GM12892 (cell line): ENCODE results near the gene TMEM14B. TPM values are rescaled to one million over a fixed set of nuclear protein-coding genes. Genes with fewer than 3 reads are reported as not detected.
"Not testable (repeated sequence)": the region's sequence is repeated elsewhere in the genome, so short reads cannot be mapped to it uniquely, and the experiment has no call there.

Experiments
- DNase-seq: peaks from one replicate; pipeline ENCODE4 v3.0.0; 2011; ENCODE audit not compliant: insufficient read length
- FAIRE-seq: peaks from 2 replicates; lab custom pipeline; 2011; peaks lifted over from hg19 to GRCh38; lab: Jason Lieb, UNC
- POLR2A ChIP-seq: IDR thresholded peaks from 2 replicates; pipeline ENCODE4 v1.6.1; 2011; ENCODE audit warnings: low read depth, low read length, control low read depth
- POLR2AphosphoS5 ChIP-seq: IDR thresholded peaks from 2 replicates; pipeline ENCODE4 v1.6.1; 2011; ENCODE audit warnings: low read depth, low read length, control low read depth
- TAF1 ChIP-seq: IDR thresholded peaks from 2 replicates; pipeline ENCODE4 v1.6.1; 2011; ENCODE audit warnings: low read depth, mild to moderate bottlenecking, control low read depth, low read length, borderline replicate concordance
- polyA plus RNA-seq: library from polyadenylated mRNA; unstranded; fragments of >200 nt; gene quantifications from one replicate; pipeline ENCODE4 v1.2.1, GENCODE V29; 2012; ENCODE audit warnings: missing spikeins, inconsistent platforms; ENCODE audit not compliant: missing spikeins

Gene TMEM14B
- 150 TPM for polyA plus RNA-seq

DNA sequence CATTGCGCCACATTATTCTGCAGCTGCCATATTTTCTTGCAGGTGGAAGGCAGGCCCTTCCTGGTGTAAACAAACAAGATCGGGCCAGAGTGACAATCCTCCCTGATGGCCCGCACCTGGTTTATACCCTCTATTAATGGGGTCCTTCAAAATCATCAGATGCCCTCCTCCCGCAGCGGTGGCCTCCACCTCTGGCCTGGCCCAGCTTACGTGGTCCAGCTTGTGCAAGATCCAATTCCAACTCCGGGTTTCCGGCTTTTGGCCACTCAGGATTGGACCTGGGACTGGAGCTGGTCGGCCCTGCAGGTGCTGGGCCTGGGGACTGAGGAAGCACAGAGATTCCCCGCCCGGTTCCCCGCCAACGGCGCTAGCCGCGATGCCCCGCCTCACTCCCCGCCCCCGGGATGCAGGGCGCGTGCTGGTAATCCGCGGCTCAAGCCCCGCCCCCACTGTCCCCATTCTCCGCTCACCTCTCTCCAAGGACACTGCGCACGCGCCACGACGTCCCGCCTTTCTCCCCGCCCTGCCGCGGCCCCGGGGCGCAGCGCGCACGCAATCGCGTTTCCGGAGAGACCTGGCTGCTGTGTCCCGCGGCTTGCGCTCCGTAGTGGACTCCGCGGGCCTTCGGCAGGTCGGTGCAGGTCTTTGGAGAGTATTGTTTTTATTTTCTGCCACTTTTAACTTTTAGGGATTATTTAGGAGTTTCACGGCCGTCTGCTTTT is at the start of gene TMEM14B:
TMEM14B (plus strand) TSS at position 555 of the 722 bp plus-strand sequence. CDS start 1,441 bp downstream, outside the sequence.
- peak; percentile 98 for FAIRE-seq
- TF ChIP-seq TAF1 (peak; percentile 88), POLR2A (peak; percentile 92), POLR2AphosphoS5 (peak; percentile 90)
- peak; percentile 95 for DNase-seq

DNA sequence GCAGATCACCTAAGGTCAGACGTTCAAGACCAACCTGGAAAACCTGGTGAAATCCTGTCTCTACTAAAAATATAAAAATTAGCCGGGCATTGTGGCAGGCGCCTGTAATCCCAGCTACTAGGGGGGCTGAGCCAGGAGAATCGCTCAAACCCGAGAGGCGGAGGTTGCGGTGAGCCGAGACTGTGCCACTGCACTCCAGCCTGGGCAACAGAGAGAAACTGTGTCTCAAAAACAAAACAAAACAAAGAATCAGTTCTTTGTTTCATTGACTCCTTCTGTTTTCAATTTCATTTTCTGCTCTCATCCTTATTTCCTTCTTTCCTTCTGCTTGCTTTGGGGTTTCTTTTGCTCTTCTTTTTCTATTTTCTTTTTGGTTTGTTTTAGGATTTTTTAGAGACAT is 33.6 kb upstream of the TMEM14B start:
- no peak for DNase-seq
- FAIRE-seq: no peak
- no peak for TF ChIP-seq POLR2A
- TF ChIP-seq TAF1: no peak
- TF ChIP-seq POLR2AphosphoS5: no peak

DNA sequence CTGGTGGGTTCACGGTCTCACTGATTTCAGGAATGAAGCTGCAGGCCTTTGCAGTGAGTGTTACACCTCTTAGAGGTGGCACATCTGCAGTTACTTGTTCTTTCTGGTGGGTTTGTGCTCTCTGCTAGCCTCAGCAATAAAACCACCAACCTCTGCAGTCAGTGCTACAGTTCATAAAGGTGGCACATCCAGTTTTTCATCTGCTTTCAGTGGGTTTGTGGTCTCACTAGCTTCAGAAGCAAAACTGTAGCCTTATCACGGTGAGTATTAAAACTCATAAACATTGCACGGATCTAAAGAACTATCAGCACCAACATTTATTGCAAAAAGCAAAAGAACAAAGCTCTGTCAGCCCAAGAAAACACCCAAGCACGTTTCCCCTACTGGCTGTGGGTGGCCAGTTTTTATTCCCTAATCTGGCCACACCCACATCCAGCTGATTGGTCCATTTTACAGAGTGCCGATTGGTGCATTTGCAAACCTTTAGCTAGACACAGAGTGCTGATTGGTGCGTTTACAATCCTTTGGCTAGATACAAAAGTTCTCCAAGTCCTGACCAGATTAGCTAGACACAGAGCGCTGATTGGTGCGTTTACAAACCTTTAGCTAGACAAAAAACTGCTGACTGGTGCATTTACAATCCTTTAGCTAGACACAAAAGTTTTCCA is 28.2 kb upstream of the TMEM14B start:
- DNase-seq: no peak
- TF ChIP-seq TAF1 (no peak), POLR2A (0 out of 2 replicates have a peak, but pooled peaks have one; percentile 17)
- peak; percentile 5 for FAIRE-seq

DNA sequence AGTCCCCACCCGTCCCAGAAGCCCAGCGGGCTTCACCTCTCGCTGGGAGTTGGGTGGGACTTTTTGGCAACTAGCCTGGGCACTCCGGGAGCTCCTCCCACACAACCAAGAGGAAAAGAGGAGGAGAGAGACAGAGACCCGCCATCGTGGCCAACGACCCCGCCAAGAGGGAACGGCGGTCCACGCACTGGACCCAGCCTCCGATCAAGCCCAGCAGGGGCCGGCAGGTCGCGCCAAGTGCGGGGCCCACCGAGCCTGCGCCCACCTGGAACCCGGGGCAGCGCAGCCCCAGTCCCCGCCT is 27.7 kb upstream of the TMEM14B start:
- no peak for DNase-seq
- TF ChIP-seq POLR2AphosphoS5: no peak
- TF ChIP-seq TAF1: no peak
- TF ChIP-seq POLR2A: no peak
- FAIRE-seq: no peak

DNA sequence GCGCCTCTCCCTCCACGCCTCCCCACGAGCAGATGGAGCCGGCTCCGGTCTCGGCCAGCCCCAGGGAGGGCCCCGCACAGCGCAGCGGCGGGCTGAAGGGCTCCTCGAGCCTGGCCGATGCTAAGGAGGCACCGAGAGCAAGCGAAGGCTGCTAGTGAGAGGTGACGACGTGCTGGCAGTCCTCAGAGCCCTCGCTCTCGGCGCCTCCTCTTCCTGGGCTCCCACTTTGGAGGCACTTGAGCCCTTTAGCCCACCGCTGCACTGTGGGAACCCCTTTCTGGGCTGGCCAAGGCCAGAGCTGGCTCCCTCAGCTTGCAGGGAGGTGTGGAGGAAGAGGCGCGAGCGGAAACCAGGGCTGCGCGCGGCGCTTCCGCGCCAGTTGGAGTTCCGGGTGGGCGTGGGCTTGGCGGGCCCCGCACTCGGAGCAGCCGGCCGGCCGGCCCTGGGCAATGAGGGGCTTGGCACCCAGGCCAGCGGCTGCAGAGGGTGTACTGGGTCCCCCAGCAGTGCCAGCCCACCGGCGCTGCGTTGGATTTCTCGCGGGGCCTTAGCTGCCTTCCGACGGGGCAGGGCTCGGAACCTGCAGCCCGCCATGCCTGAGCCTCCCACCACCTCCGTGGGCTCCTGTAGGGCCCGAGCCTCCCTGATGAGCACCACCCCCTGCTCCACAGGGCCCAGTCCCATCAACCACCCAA is 27.2 kb upstream of the TMEM14B start:
- FAIRE-seq: no peak
- peak; percentile 19 for DNase-seq
- TF ChIP-seq POLR2A (peak; percentile 67; the same call in 1 of the 2 replicates), TAF1 (peak; percentile 55), POLR2AphosphoS5 (peak; percentile 34)

DNA sequence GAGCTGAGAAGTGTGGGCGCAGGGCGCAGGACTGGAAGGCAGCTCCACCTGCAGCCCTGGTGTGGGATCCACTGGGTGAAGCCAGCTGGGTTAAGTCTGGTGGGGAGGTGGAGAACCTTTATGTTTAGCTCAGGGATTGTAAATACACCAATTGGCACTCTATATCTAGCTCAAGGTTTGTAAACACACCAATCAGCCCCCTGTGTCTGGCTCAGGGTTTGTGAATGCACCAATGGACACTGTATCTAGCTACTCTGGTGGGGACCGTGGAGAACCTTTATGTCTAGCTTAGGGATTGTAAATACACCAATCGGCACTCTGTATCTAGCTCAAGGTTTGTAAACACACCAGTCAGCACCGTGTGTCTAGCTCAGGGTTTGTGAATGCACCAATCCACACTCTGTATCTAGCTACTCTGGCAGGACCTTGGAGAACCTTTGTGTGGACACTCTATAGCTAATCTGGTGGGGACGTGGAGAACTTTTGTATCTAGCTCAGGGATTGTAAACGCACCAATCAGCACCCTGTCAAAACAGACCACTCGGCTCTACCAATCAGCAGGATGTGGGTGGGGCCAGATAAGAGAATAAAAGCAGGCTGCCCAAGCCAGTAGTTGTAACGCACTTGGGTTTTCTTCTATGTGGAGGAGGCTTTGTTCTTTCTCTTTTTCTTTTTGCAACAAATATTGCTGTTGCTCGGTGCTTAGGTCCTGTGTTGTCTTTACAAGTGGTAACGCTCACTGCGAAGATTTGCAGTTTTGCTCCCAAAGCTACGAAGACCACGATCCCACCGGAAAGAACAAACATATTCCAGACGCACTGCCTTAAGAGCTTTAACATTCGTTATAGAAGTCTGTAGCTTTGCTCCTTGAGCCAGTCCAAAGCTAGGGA is 26.4 kb upstream of the TMEM14B start:
- not testable (repeated sequence) for DNase-seq, FAIRE-seq

DNA sequence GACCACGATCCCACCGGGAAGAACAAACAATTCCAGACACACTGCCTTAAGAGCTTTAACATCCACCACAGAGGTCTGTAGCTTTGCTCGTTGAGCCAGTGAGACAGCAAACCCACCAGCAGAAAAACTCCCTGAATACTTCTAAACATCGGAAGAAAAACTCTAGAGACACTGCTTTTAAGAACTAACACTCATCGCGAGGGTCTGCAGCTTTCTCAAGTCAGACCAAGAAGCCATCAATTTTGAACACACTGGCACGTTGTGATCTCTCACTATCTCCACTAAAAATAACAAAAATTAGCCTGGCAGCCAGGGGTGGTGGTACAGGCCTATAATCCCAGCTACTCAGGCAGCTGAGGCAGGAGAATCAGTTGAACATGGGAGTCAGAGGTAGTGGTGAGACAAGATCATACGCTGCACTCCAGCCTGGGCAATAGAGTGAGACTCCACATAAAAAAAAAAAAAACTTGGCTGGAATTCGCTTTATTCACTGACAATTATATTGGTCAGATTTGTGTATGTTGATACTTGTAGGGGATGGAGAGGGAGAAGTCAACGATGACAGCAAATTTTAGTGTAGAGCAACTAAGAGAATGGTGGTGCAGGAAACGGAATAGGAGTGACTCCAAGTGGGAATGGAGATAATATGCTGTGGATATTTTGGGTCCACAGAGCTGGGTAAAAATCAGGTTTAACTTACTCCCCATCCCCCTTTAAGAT is 25.6 kb upstream of the TMEM14B start:
- TF ChIP-seq POLR2A (no peak), TAF1 (no peak), POLR2AphosphoS5 (no peak)
- FAIRE-seq (no peak), DNase-seq (no peak)

DNA sequence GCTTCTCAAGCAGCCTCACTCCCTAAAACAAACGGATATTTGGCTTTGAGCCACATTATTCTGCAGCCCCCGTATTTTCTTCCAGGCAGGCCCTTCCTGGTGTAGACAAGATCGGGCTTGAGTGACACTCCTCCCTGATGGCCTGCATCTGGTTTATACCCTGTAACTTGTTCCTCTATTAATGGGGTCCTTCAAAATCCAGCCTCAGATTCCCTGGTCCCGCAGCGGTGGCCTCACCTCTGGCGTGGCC is 25.1 kb upstream of the TMEM14B start:
- DNase-seq: no peak
- no peak for FAIRE-seq
- TF ChIP-seq POLR2A (no peak), POLR2AphosphoS5 (no peak), TAF1 (no peak)

DNA sequence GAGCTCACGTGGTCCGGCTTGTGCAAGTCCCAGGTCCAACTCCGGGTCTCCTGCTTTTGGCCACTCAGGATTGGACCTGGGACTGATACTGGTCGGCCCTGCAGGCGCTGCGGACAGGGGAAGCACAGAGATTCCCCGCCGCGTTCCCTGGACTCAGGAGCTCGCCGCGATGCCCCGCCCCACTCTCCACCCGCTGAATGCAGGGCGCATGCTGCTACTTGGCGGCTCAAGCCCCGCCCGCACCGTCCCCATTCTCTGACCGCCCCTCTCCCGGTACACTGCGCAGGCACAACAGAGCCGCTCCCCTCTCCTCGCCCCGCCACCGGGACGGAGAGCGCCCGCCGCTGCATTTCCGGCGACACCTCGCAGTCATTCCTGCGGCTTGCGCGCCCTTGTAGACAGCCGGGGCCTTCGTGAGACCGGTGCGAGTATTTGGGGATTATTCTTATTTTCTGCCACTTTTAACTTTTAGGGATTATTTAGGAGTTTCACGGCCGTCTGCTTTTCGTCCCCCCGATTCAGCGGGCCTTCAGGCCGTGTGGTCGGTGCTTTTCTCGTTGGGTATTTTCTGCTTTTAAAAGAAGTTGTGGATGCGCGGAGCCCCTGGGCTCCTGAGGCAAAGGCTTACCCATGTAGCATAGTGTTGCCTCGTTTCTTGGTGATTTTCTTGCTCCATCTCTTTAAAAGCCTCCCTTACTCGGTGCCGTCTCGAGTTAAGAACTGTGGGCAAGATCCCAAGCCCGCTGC is 24.6 kb upstream of the TMEM14B start, which contains the start of gene TMEM14C:
TMEM14C (plus strand) TSS at position 251 of the 747 bp plus-strand sequence. CDS start 1,544 bp downstream, outside the sequence.
- FAIRE-seq: peak; percentile 80

DNA sequence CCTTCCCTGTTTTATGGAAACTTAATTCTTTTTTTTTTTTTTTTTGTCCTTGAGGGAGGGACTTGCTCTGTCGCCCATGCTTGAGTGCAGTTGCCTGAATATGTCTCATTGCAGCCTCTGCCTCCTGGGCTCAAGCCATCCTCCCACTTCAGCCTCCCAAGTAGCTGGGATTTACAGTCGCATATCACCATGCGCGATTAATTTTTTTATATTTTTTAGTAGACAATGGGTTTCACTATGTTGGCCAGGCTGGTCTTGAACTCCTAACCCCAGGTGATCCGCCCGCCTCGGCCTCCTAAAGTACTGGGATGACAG is 24.1 kb upstream of the TMEM14B start:
- no peak for TF ChIP-seq TAF1
- no peak for TF ChIP-seq POLR2A
- TF ChIP-seq POLR2AphosphoS5: no peak
- no peak for DNase-seq
- no peak for FAIRE-seq

More for the DNA sequence above, 24.6 kb upstream of the TMEM14B start, which contains the start of gene TMEM14C:
- DNase-seq: peak; percentile 91
- peak; percentile 83; the same call in 1 of the 2 replicates for TF ChIP-seq POLR2A
- TF ChIP-seq TAF1: peak; percentile 76; the same call in 1 of the 2 replicates
- TF ChIP-seq POLR2AphosphoS5: peak; percentile 70
